Endometrial microvascular endothelial cells (primary cell): ENCODE measurements around the gene SLIT3. TPM values are rescaled to one million over a fixed set of nuclear protein-coding genes. Genes with fewer than 3 reads are reported as not detected.

Experiments used
- in situ Hi-C: cut with HindIII; loops from 2 replicates; pipeline ENCODE4 v1.10.0; 2017; ENCODE audit warnings: low sequenced_read_pairs, low pct_unique_long_range_greater_than_20kb; ENCODE audit errors: inconsistent ontology term
- total RNA-seq: library from RNA; depleted of rRNA; stranded (reverse); fragments of >200 nt; gene quantifications from one replicate; pipeline ENCODE4 v1.2.3, GENCODE V29; 2015; ENCODE audit errors: inconsistent ontology term

The SLIT3 gene
- total RNA-seq, 1 donor from 2014 or later, result under 0.01 TPM

- in situ Hi-C loops, result no loop called here
Measured at GRCh38 chr5:169003721-169004541, 297.0 kb downstream of the SLIT3 start.

GRCh38 chr5:169002953-169003555 is 297.9 kb downstream of the SLIT3 start:
- in situ Hi-C loops, result no loop called here

- in situ Hi-C loops, result no loop called here
Measured at GRCh38 chr5:169001394-169001793, 299.5 kb downstream of the SLIT3 start.

- in situ Hi-C loops, result no loop called here
Measured at GRCh38 chr5:168995024-168995423, 305.9 kb downstream of the SLIT3 start.

- in situ Hi-C loops, result no loop called here
Measured at GRCh38 chr5:168992687-168993086, 308.3 kb downstream of the SLIT3 start.

- in situ Hi-C loops, result no loop called here
Measured at GRCh38 chr5:168992016-168992415, 308.9 kb downstream of the SLIT3 start.

- in situ Hi-C loops, result no loop called here
Measured at GRCh38 chr5:168991311-168991710, 309.6 kb downstream of the SLIT3 start.

GRCh38 chr5:168990679-168991078 is 310.3 kb downstream of the SLIT3 start:
- in situ Hi-C loops, result no loop called here

- in situ Hi-C loops, result no loop called here
Measured at GRCh38 chr5:168989731-168990505, 311.0 kb downstream of the SLIT3 start.

GRCh38 chr5:168988699-168989098 is 312.2 kb downstream of the SLIT3 start:
- in situ Hi-C loops, result no loop called here

- in situ Hi-C loops, result no loop called here
Measured at GRCh38 chr5:168987543-168988300, 313.2 kb downstream of the SLIT3 start.

- in situ Hi-C loops, result no loop called here
Measured at GRCh38 chr5:168985454-168985853, 315.5 kb downstream of the SLIT3 start.

- in situ Hi-C loops, result no loop called here
Measured at GRCh38 chr5:168984135-168984675, 316.7 kb downstream of the SLIT3 start.

GRCh38 chr5:168979135-168979534 is 321.8 kb downstream of the SLIT3 start:
- in situ Hi-C loops, result no loop called here

- in situ Hi-C loops, result no loop called here
Measured at GRCh38 chr5:168978500-168978899, 322.4 kb downstream of the SLIT3 start.

- in situ Hi-C loops, result no loop called here
Measured at GRCh38 chr5:168978015-168978414, 322.9 kb downstream of the SLIT3 start.

GRCh38 chr5:168976311-168976970 is 324.5 kb downstream of the SLIT3 start:
- in situ Hi-C loops, result no loop called here

- in situ Hi-C loops, result no loop called here
Measured at GRCh38 chr5:168975331-168975730, 325.6 kb downstream of the SLIT3 start.
